ENCODE data around the gene EIF4B.

- peak in 1 of 3 donors; percentile 13 for TF ChIP-seq CTCF (IDR thresholded peaks at IDR 0.05)
- TF ChIP-seq POLR2A (IDR thresholded peaks at IDR 0.05): peak; percentile 73
These were observed at the start of gene EIF4B for GRCh38 chr12:53005986-53006809.
